ENCODE results near the gene KRTAP9-6.
A peak's percentile ranks its signal among the peaks of the same experiment; 100 is the strongest.
"Not testable (repeated sequence)": the region's sequence is repeated elsewhere in the genome, so short reads cannot be mapped to it uniquely, and the experiment has no call there.

KRTAP9-6 gene

DNA sequence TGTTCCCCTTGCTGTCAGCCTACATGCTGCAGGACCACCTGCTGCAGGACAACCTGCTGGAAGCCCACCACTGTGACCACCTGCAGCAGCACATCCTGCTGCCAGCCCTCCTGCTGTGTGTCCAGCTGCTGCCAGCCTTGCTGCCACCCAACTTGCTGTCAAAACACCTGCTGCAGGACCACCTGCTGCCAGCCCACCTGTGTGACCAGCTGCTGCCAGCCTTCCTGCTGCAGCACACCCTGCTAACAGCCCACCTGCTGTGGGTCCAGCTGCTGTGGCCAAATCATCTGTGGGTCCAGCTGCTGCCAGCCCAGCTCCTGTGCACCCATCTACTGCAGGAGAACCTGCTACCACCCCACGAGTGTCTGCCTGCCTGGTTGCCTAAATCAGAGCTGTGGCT, 6.1 kb downstream of the KRTAP9-6 start:
- DNase-seq (ENCODE audit: low read depth), result not testable (repeated sequence)

DNA sequence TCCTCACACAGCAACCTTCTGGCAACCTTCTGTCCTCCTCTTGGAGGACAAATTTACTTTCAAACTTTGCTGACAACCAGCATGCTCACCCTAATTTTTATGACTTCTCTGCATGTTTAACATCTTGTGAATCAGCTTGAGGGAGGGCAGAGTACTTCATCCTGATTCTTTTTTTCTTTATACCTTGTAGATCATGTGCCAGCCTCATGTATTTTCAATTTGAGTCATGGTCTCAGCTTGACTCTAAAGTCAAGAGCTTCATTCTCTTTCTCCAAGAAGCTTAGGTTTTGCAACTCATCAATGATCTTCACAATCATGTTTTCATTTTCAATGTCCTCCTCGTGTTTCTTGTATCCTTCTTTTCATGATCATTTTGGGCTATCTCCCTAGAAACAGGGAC, 6.7 kb downstream of the KRTAP9-6 start:
- no peak for DNase-seq (ENCODE audit: low read depth)

DNA sequence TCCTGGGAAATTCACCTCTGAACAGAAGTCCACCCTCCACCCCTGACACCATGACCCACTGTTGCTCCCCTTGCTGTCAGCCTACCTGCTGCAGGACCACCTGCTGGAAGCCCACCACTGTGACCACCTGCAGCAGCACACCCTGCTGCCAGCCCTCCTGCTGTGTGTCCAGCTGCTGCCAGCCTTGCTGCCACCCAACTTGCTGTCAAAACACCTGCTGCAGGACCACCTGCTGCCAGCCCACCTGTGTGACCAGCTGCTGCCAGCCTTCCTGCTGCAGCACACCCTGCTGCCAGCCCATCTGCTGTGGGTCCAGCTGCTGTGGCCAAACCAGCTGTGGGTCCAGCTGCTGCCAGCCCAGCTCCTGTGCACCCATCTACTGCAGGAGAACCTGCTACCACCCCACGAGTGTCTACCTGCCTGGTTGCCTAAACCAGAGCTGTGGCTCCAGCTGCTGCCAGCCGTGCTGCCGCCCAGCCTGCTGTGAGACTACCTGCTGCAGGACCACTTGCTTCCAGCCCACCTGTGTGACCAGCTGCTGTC, 10.5 kb downstream of the KRTAP9-6 start, which contains the start of gene KRTAP9-7:
TSS of gene KRTAP9-7 (plus strand) at position 51 of the 543 bp plus-strand sequence. CDS start at position 51, 0 bp downstream.
- not testable (repeated sequence) for DNase-seq (ENCODE audit: low read depth)

DNA sequence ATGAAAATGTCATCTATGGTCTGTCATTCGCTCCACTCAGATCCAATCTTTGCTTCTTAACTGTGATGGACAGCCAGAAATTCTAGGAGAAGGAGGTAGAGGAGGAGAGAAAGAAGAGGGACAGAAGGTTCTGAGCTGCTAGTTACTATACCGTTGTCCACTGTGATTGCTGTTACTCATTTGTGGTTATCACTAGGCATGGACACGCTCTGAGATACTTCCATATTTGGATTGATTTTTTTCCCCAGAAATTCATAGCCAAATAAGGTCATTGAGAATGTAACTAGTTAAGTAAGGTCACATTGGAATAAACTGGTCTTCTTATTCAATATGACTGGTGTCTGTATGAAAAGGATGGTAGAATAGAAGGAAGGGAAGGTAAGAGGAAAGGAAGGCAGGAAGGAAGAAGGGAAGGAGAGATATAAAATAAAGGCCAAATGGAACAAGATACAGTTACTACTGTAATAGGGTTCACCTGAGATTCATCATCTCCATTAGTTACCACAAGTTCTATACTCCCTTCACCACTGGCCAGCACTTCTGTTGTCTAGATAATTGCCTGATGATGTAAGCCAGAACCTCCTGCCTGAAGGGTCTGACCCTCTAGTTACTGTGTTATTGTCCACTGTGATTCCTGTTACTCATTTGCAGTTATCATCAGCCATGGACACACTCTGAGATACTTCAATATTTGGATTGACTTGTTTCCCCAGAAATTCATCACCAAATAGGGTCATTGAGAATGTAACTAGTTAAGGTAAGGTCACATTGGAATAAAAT, 13.2 kb downstream of the KRTAP9-6 start:
- no peak for DNase-seq (ENCODE audit: low read depth)

DNA sequence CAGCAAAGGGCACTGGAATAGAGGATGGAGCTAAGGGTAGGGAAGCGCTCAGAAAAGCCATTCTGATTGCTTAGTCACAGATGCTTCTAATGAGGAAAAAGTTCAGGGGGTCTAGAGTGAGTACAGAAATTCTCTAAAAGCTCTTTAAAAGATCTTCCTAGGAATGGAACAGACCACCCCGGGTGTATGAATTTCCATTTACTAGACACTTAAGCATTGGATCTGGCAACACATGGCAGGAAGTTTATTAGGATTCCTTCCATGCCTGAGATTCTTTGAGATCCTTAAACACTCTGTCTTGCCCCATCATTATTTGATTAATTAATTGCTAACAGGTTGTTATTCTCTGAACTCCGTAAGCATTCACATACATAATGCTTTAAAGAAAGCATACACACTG, 18.9 kb downstream of the KRTAP9-6 start:
- DNase-seq (ENCODE audit: low read depth), result no peak

DNA sequence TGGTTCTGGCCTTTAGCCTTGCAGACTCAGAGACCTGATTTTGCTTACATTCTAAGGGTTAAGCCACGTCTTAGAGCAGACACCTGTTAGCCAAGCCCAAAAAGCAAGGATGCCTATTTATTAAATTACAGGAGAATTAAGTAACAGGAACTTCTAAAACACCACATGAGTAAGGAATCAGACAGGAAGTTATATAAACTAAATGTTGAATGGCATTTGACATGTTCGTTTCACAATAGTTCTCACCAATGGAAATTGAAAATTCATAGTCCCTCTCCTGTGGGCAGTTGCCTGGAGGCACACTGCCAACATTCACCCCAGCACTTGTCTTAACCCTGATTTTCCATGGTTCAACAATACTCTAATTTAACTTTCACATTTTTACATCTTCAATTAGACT, 19.4 kb downstream of the KRTAP9-6 start:
- DNase-seq (ENCODE audit: low read depth), result no peak

DNA sequence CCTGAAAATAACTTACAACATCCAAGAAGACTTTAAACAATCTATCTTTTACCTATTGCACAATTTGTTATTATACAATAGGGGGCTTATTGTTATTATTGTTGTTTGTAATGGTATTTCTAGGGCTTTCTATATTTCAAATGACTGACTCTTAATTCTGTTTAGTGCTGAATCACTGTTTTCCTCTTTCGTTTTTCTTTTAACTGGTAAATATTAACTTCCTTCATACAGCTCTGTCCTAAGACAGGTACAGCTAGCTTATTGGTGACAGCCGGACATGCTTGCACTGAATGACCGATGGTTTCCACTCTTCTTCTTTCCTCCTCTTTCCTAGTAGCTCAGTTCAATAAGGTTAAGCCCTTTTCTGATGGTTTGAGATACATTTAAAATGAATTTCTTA, 21.9 kb downstream of the KRTAP9-6 start:
- DNase-seq (ENCODE audit: low read depth), result no peak

DNA sequence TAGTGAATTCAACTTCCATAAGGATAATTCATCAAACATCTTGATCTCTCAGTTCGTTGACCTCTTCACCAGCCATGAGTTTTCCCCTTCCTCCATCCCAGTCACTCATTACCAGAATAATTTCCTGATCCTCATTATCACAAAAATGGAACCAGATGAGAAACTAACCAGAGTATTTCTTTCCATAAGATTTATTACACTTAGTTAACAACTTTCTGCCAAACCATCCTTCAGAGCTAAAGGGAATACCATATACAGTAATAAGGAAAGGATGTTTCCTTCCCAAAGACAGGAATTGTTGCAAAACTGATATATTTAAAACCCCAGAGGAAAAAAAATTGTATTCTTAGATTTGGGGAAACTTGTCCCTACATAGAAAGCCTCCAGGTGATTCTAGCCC, 28.8 kb downstream of the KRTAP9-6 start:
- no peak for DNase-seq (ENCODE audit: low read depth)

DNA sequence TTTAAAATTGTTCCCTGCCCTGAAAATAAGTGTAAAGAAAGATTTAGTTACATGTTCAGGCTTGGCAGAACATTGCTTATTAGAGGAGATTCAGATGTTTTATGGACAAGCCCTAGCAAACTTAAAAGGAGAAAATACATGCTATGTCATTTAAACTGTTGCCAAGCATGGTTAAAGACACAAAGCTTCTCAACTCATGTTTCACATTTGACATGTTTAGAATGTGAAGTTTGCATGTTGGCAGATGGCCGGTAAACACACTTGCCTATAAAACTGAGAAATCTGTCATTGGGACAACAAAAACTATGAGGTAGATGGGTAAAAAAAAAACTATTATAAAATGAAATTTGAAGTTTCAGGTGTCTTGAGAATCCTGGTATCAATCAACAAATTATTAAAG, 31.7 kb downstream of the KRTAP9-6 start:
- no peak for DNase-seq (ENCODE audit: low read depth)

DNA sequence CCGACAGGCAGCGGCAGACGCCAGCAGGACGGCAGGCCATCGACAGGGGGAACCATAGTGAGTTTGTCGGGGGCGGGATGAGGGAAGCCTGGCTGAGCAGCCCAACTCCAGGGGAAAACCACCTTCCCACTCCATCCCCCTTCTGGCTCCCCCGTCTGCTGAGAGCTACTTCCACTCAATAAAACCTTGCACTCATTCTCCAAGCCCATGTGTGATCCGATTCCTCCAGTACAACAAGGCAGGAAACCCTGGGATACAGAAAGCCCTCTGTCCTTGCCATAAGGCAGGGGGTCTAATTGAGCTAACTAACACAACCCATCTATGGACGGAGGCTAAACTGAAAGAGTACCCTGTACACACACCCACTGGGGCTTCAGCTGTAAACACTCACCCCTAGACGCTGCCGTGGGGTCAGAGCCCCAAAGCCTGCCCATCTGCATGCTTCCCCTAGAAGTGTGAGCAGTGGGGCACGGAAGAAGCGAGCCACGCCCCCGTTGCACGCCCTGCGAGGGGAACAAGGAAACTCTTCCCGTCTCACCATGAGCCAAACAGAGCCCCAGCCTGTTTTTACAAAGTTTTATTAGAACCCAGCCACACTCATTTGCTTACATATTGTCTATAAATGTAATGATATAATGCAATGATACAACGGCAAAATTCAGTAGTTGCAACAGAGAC, 33.4 kb downstream of the KRTAP9-6 start:
- no peak for DNase-seq (ENCODE audit: low read depth)

DNA sequence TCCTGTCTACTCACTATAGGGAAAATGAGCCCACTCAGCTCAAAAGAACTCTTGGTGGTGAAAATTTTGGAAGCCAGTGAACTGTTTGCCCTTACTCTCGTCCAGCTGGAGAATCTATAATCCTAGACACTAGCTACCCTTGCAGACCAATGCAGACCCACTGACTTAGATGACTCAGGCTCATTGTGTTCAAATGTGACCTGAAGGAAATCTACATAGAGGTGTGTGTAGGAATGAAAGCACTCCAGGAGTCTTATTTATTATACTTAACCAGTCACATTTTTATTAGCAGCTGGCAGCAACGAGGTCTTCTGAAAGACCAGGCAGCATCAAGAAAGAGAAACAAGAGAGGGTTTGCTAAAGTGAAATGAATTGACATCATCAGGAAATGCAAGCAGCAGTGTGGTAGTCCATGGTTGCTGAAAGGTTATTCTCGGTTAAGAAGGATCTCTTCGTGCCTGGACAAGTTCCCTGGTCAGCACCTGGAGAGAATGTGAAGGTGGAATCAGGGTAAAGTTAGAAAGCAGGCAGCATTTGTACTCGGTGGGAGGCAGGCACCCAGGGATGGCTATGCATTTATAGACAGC, 36.1 kb downstream of the KRTAP9-6 start:
- no peak for DNase-seq (ENCODE audit: low read depth)

DNA sequence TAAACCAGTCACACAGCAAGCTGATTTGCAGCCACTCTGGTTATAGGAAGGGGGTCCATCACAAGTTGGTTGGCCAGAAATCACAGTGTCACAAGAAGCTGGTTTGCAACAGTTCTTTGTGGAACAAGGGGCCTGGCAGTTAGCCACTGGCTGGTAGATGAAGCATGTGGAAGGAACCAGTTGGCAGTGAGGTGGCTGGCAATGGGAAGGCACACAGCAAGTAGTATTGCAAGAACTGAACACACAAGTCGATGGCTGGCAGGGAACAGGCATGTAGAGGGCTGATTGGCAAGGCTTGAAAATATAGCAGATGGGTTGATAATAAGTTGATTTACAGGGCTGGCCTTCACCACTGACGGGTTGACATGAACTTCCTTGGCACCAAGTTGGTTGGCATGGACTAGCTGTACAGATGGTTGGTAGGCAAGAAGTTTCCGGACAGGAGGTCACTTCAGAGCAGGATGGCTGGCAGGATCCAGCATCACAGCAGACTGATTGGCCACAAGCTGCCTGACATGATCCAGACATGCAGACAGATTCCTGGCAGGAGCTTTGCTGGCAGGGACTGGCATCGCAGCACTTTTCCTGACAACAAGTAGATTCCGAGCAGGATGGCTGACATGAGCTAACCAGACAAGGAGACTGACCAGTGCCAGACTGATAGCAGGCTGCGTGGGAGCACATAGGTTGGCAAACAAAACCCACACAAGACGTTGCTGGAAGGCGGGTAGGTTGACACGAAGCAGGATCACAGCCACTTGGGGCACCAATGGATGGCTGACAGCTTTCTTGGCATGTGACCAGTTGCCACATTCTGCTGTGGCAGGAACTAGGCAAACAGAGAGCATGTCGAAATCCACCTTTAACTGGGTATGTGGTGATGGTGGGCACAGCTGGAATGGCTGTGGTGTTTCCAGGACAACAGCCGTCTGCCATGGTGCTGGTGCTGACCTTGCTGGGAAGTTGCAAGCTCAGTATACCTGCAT, 37.0 kb downstream of the KRTAP9-6 start, which contains the start of gene KRTAP29-1:
TSS of gene KRTAP29-1 (minus strand) at position 936 of the 986 bp plus-strand sequence. CDS start at position 936, 0 bp downstream.
- no peak for DNase-seq (ENCODE audit: low read depth)

DNA sequence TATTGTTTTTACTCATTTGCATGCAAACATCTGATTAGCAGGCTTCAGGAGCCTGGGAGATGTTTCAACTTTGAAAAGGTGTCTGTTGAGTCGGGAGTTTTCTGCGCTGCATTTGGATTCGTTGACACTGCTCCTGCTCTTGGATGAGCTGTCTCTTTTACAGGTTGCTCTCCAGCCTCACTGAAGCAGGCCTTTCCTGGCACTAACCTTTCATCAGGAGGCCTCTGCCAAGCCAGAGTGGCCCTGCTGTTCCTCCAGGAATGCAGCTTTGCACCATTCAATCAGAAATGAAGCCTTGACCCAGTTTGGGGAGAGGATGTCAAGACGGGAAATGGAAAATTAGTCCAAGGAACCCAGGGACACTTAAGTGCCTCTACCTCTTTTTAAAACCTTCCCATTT, 37.8 kb downstream of the KRTAP9-6 start:
- no peak for DNase-seq (ENCODE audit: low read depth)

DNA sequence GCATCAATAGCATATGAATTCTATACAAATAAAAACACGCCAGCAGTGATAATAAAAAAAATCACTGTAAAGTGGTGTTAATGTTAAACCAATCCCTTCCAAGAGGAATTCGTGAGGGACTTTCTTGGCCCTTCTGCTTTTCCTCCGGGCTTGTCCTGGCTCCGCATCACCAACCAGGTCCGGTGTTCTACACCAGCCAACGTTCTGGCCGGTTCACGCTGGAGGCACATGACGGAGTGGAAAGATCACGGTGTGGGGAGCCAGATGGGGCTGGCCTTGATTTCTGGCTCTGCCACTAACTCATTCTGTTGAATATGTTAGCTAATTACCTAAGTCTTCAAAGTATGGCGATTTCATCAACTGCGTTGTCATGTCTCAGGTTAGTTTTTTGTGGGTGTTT, 38.9 kb downstream of the KRTAP9-6 start:
- DNase-seq (ENCODE audit: low read depth), result no peak

DNA sequence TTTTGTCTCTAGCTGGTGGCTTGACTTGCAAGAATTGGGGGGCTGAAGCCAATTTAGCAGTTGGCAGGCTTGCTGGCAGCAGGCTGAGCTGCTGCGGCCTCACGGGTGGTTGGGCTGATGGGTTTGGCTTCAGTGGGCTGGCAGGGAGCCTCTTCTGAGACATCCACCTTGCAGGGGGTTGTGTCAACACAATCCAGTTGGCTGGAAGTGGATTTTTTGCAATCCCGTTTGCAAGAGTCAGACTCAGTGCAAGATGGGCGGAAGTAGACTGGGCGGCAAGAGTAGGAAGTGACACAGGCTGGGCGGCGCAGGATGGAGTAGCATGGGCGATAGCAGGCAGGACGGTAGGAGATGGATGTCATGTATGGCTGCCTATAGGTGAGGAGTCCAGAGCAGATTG, 42.5 kb downstream of the KRTAP9-6 start:
- no peak for DNase-seq (ENCODE audit: low read depth)

DNA sequence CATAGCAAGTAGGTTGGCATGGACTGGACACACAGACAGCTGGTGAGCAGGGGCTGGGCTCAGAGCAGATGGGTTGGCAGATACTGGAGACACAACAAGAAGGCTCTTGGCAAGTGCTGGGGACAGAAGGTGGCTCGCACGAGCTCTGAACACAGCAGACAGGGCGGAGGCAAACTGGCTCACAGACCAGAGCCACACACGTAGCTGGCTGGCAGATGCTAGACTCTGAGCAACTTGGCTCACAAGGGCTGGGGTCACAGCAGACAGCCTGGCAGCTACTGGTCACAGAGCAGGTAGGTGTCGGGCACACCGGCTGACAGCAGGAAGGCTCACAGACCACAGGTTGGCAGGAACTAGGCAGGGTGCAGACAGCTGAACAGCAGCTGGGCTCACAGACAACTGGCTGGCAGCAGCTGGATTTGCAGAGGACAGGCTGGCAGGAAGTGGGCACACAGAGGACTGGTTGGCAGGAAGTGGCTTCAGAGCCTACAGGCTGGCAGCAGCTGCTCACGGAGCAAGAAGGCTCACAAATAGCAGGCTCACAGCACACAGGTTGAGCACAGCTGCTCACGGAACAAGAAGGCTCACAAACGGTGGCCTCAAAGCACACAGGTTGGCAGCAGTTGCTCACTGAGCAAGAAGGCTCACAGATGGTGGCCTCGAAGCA, 43.2 kb downstream of the KRTAP9-6 start:
- peak; percentile 36 for DNase-seq (ENCODE audit: low read depth)

DNA sequence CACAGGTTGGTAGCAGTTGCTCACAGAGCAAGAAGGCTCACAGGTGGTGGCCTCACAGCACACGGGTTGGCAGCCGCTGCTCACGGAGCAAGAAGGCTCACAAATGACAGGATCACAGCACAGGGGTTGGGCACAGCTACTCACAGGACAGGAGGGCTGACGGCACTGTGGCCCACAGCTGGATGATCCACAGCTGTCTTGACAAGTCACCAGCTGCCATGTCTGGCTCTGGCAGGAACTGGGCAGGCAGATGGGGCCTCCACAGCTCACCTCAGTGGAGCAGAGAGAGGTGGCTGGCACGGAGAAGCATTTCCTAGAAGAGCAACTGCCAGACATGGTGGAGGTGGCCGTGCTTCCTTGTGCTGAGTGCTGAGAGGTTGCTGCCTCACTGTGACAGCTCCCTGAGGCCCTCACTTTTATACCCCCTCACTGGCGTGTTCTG, 43.8 kb downstream of the KRTAP9-6 start, which contains the start of gene KRTAP16-1:
TSS of gene KRTAP16-1 (minus strand) at position 392 of the 442 bp plus-strand sequence. CDS start at position 336, 56 bp downstream.
- peak; percentile 15 for DNase-seq (ENCODE audit: low read depth)

DNA sequence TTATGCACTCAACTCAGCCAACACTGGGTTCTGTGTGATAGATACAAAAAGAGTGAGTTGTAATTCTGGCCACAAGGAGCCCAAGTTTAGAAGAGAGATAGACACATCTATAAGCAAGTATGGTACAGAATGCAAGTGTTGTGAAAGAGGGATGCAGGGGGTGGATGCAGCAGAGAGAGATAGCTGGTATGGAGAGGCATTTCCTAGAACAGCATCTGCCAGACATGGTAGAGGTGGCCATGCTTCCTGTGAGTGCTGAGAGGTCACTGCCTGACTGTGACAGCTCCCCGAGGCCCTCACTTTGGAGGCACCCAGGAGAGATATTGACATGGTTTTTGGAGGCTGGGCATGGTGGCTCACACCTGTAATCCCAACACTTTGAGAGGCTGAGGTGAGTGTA, 45.9 kb downstream of the KRTAP9-6 start:
- no peak for DNase-seq (ENCODE audit: low read depth)

DNA sequence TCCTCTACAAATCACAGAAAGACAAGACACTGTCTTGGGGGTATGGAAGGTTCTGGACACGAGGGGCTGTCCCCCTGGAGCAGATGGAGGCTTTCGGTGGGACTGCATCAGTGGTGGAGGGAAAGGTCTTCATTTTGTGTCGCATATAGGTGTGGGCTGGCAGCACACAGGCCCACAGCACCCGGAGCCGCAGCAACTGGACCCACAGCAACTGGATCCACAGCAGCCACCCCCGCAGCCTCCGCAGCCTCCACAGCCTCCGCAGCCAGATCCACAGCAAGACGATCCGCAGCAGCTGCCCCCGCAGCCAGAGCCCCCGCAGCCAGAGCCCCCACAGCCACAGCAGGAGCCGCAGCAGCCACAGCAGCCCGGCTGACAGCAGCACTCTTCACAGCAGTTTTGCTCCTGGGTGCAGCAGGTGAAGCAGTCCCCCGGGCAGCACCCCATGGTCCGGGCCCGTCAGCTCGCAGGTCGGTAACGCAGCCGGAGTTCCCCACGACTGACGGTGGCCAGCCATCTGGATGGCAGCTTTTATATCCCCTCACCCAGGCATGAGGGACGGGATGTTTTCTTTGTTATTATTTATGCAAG, 50.1 kb downstream of the KRTAP9-6 start, which contains the start of gene KRTAP17-1:
TSS of gene KRTAP17-1 (minus strand) at position 507 of the 591 bp plus-strand sequence. CDS start at position 447, 60 bp downstream.
- DNase-seq (ENCODE audit: low read depth), result no peak
